Activated naive CD8-positive, alpha-beta T cell treated with anti-CD3 and anti-CD28 coated beads, Interleukin-2, amount 50 U/mL, for 24 hours (primary cell): ENCODE data around the gene ACSM3.
A peak's percentile ranks its signal among the peaks of the same experiment; 100 is the strongest.

Source experiments
- ATAC-seq: fragments of 150-1000 bp; cut with Tn5 transposase; one replicate; pipeline ENCODE4 v1.10.0; 2021
- DNase-seq: peaks from one replicate; pipeline ENCODE4 v3.0.0; 2021
- H3K27ac Mint-ChIP-seq: one replicate; pipeline ENCODE4 v1.8.0; 2021; ENCODE audit warnings: mild to moderate bottlenecking, mixed read lengths
- H3K27me3 Mint-ChIP-seq: one replicate; pipeline ENCODE4 v1.8.0; 2021; ENCODE audit warnings: mixed read lengths
- H3K36me3 Mint-ChIP-seq: one replicate; pipeline ENCODE4 v1.8.0; 2021; ENCODE audit warnings: low read depth, mixed read lengths
- H3K4me1 Mint-ChIP-seq: one replicate; pipeline ENCODE4 v1.8.0; 2021; ENCODE audit warnings: mixed read lengths
- H3K4me3 Mint-ChIP-seq: one replicate; pipeline ENCODE4 v1.8.0; 2021; ENCODE audit warnings: mild to moderate bottlenecking, moderate library complexity, mixed read lengths
- H3K9me3 Mint-ChIP-seq: one replicate; pipeline ENCODE4 v1.8.0; 2021; ENCODE audit warnings: mixed read lengths

The ACSM3 gene

DNA sequence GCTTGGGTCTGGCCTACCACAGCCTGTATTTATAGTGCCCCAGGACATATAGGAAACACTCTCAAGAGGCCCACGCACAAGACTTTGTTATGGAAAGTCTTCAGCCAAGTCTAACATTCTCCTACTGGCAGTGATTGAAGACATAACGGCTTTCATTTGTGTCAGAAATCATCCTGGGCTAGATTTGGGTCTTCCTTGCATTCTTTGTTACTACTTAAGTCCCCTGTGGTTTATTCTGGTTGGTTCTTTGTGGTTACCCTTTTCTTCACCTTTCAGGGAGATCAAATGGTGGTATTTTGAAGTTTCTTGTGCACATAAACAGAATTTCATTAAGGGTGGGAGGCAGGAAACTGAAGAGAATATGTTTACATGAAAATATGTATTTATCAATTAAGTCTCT, 80.2 kb downstream of the ACSM3 start:
- ATAC-seq (peak; percentile 40), DNase-seq (no peak)
- no peaks in the 10 kb centered on the region for H3K9me3 Mint-ChIP-seq
- no peaks in the 10 kb centered on the region for H3K27me3 Mint-ChIP-seq
- peaks cover 17% of the 10 kb centered on the region for H3K36me3 Mint-ChIP-seq
- peak overlapping the region; percentile 53 for H3K27ac Mint-ChIP-seq
- no peak overlapping the region for H3K4me3 Mint-ChIP-seq
- peaks cover 20% of the 10 kb centered on the region for H3K4me1 Mint-ChIP-seq

DNA sequence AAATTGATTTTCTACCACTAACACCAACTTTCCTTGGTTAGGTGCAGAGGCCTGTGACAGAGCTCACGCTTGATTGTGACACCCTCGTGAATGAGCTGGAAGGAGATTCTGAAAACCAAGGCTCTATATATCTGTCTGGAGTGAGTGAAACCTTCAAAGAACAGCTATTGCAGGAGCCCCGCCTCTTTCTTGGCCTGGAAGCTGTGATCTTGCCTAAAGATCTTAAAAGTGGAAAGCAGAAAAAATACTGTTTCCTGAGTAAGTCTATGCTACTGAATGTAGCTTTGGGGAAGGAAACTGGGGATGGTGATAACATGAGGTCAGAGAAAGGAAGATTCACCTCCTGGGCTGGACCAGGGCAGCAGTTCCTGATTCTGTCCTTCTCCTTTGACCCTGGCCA, 80.8 kb downstream of the ACSM3 start:
- Mint-ChIP-seq H3K4me3 (no peak overlapping the region), H3K27me3 (no peaks in the 10 kb centered on the region), H3K27ac (peak overlapping the region; percentile 53), H3K9me3 (no peaks in the 10 kb centered on the region), H3K36me3 (peaks cover 17% of the 10 kb centered on the region), H3K4me1 (peaks cover 20% of the 10 kb centered on the region)
- DNase-seq (no peak), ATAC-seq (peak; percentile 65)

DNA sequence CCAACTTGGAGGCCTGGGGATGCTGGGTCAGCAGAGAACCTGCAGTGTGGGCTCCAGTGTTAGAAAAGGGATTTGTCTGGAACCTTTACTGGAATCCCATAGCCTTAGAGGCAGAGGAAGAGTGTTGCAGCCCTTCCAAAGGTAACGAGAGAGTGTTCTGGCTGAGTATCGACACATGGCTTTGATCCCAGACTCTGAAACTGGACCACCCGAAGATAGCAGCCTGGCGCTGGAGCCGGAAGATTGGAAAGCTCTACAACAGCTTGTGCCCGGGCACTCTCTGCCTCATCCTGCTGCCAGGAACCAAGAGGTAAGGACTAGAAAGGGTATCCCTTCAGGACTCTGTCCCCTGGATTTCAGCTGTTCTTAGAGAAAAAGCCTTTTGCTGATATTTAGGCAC, 82.2 kb downstream of the ACSM3 start:
- no peaks in the 10 kb centered on the region for H3K27me3 Mint-ChIP-seq
- peaks cover 26% of the 10 kb centered on the region for H3K4me1 Mint-ChIP-seq
- DNase-seq, result no peak
- ATAC-seq, result no peak
- H3K4me3 Mint-ChIP-seq, result no peak overlapping the region
- H3K9me3 Mint-ChIP-seq, result no peaks in the 10 kb centered on the region
- H3K27ac Mint-ChIP-seq, result no peak overlapping the region
- H3K36me3 Mint-ChIP-seq, result peaks cover 11% of the 10 kb centered on the region

DNA sequence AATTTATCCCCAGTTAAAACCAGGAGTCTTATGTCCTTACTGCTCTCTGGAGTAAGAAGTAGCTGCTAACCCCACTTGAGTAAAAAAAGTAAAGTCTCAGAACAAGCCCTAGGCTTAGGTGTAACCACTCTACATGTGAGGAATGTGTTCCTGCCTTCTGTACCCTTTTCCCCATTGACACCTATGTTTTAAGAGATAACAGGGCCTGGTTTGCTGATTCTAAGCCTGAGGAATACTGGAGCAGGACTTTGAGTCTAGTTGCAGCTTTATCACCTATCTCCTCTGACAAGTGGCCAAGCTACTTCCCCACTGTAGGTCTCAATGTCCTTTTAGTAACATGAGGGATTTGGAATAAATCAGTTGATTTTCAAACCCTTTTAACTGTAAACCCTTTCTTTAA, 82.7 kb downstream of the ACSM3 start:
- Mint-ChIP-seq H3K36me3 (peaks cover 11% of the 10 kb centered on the region), H3K27ac (no peak overlapping the region), H3K4me3 (no peak overlapping the region), H3K27me3 (no peaks in the 10 kb centered on the region), H3K4me1 (peaks cover 26% of the 10 kb centered on the region), H3K9me3 (no peaks in the 10 kb centered on the region)
- no peak for DNase-seq
- ATAC-seq, result no peak
